Measurements from ENCODE around the gene ATXN7L3.

ATXN7L3 gene

DNA sequence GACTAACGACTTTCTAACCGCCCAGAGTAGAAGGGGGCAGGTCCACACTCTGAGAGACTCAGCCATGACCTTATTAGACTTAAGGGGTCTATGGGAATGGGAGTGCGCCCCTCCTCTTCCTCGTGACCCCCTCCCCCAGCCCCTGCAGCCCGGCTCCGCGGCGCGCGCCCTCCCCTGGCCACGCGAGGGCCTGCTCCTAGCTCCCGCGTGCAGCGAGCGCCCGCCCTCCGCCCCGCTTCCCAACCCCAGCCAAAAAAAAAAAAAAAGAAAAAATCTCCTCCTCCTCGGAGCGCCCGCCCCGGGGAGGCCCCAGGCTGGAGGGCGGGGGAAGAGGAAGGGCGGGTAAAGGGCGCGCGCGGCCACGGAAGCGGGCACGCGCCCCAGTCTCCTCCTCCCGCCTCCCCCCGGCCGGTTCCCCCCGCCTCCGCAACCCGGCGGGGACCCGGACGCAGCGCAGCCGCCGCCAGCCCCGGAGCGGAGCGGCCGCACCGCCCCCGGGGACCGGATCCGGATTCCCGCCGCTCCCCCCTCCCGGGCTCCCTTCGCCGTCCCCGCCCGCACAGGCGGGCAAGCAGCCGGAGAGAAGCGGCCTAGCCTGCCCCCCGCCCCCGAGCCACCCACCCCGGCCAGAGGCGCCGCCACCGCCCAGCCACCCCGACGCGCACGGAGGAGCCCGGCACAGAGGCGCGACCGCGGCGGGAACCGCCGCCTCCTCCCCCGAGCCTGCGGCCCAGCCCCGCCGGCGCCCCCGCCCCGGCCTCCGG lies 18.8 kb upstream of the ATXN7L3 start:
- DNase-seq, result peak; percentile 80

DNA sequence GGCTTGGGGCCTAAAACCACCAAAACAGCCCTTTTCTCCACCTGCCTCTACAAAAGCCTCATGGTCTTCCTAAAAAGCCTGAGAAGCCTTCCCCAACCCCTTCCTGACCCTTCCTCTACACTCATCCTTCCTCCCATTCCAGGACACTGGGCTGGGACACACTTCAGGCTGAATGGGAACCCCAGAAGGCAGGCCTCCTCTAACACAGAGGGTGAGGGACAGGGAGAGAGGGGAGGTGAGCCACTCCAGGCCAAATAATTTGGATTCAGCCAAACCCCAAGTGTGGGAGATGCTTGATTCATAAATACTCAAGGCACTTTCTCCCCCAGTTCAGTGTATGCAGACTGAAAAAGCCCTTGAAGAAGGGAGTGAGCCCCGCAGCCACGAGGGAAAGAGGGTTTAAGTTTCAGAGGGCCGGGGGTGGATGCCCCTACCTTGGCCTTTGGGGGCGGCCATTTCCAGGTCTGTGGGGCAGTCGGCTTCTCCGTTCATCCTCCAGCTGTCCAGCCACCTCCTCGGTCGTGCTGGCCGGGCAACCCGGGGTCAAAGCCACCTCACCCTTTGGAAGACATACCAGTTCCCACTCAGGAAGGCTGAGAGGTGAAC lies 18.2 kb upstream of the ATXN7L3 start:
- DNase-seq, result no peak

DNA sequence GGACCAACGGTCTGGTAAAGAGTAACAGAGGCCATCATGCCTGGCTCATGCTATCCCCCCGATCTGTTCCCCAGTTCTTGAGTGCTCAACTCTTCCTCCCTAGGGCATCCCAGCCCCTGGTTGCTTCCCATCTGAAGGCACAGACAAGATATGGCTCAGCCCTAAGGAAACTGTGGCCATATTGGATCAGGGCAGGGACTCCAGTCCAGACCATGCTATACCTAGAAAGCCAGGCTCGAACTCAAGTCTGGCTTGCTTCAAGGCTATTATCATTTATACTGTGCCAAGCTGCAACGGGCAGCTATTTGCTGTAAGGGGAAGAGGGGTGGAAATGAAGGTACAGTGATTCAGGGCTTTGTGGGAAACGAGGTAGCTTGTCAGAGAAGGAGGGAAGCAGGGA lies 17.0 kb upstream of the ATXN7L3 start:
- no peak for DNase-seq

DNA sequence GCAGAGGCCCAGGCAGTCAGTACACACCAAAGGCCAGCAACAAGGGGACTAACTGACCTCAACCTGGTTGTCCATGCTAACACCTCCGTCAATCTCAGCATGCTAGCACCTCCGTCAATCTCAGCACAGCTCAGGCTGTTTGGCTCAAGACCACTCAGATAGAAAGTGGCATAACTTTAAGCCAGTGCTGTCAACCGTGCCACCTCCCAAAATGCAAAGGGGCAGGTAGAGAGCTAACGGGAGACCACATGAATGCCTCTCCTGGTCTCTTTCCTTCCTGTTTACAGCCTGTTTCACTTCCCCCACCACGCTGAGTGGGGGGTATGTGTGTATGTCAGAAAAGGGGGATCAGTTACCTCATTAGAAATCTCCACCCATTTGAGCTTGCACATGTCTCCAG lies 16.5 kb upstream of the ATXN7L3 start:
- no peak for DNase-seq

- DNase-seq, result no peak
Observed at GRCh38 chr17:44214896-44215295, 15.2 kb upstream of the ATXN7L3 start.

- DNase-seq, result no peak
Observed at GRCh38 chr17:44214230-44214494, 14.5 kb upstream of the ATXN7L3 start.

DNA sequence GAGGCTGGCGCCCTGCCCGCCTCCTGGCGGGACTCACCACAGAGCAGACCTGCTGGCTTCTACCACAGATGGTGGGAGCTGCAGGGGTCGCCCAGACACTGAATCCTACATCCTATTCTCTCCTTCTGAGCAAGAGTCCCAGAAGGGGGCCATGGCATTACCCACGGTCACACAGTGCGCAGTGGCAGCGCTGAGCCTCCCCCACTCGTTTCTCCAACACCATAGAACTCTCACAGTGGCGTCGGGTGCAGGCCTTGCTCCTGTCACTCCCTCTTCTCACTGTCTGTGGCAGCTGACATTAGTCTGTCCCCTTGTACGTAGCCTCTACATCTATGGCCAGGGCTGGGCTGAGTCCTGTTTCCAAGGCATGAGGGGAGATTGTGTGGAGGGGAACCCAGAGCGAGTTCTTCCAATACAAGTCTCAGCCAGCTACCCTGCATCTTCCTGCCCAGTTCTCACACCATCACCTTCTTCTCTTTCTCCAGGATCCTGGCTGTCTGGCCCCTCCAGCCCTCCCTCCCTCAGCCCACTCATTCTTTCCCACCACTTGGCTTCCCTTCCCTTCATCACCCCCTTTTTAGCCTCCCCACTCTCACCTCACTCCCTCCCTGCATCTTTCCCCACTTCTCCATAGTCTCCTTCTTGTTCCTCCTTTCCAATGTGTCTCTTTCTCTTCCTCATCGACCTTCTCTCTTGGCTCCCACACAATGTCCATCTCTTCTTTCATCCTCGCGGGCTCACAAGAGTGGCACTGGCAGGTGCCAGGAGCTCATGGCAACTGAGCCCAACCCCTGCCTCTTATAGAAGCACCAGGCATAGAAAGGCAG lies 13.9 kb upstream of the ATXN7L3 start:
- no peak for DNase-seq

DNA sequence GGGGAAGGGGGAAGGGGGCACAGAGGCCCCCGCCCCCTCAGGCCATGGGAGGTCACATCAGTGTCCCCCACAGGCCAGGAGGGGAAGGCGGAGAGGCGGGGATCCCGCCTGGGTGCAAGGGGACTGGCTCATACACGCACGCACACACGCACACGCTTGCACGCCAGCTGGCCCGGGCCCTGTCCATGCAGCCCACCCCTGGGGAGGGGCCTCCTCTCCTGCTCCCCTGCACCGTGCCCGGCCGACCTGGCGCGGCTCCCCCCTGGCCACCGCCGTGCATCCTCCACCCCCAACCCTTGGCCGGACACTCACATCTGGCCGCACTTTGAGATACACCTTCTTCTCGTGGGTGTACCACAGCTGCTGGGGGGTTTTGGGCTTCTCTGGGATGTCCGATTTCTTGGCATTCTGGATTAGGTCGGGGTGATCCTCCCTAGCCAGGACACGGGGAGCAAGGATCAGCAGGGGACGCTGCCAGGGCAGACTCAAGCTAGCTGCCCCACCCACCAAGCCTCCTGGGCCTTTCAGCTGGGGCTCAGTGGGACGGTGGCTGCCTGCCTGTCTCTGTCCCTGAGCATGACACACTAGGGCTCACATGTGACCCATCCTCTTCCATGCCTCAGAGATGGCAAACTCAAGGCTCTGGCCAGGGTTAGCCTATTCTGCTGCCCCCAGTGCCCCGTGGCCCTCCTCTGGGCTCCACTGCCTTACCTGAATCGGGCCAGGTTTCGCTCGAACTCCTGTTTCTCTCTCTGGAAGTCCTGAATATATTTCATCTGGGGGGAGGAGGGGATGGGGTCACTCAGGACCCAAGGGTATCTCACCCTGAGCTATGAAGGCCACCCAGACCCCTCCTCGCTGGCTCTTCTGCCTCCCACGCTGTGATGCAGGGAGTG lies 13.1 kb upstream of the ATXN7L3 start:
- DNase-seq, result no peak

- DNase-seq, result no peak
Observed at GRCh38 chr17:44211281-44212265, 11.9 kb upstream of the ATXN7L3 start.

DNA sequence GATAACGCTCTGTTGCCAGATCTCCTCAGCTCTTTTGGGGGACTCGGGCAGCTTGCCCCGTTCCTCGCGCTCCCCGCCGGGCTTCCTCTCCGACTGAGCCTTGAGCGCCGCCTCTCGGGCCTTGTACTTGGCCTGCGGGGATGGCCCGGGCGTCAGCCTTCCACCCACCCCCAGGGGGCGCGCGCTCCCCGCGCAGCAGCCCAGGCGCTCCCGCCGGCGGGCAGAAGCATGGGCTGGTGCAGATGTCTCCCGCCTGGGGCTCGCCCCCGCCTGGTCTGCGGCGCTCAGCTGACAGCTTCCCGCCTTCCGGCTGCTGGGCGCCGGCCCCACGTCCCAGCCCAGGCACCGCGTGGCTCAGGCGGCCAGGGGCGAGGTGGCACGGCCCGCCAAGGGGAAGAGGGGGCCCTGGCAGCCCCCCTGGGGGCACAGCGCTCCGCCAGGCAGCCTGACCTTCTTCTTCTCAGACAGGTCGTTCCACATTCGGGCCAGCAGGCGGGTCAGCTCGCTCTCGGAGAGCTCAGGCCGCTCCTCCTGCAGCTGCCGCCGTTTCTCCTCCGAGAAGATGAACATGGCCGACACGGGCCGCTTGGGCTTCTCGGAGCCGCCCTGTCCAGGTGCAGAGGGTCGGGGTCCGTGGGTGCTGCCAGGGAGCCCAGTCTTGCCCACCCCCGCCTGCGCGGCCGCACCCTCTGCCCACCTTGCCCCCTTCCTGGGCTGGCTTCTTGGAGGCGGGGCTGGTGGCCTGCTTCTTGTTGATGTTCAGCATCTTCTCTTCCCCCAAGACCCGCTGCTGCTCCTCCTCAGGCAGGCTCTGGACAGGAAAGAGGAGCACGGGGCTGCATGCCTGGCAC lies 10.9 kb upstream of the ATXN7L3 start:
- DNase-seq, result peak; percentile 88

GRCh38 chr17:44209786-44210341 lies 10.2 kb upstream of the ATXN7L3 start:
- DNase-seq, result no peak

GRCh38 chr17:44207743-44208142 lies 8.1 kb upstream of the ATXN7L3 start:
- DNase-seq, result no peak

DNA sequence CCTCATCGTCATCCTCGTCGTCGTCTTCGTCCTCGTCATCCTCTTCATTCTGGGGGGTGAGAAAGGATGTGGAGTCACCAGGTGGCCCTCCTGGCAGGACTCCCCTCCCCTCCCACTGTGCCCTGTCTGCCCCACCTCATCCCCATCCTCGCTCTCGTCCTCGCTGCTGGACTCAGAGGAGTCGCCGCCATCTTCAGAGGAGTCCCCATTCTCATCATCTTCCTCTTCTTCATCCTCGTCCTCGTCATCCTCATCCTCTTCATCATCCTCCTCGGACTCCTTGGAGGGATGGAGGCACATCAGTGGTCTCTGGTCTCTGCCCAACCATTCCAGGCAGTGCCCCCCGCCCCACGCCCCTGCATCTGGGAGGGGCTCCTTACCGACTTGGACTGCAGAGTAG lies 7.6 kb upstream of the ATXN7L3 start:
- no peak for DNase-seq

DNA sequence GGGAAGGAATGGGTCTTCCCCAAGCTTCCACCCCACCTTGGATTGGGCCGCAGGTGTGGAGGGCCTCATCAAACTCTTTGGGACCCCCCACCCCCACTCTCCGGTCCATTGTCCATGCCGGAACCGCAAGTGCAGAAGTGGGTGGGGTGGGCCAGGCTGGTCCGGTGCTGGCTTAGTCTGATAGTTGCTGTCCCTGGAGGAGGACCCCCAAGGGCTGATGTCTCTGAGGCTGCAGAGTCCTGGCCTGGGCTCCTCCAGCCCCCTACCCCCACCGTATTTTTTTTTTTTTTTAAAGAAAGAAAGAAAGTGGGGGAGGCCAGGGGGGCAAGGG lies 7.1 kb upstream of the ATXN7L3 start:
- DNase-seq, result no peak

DNA sequence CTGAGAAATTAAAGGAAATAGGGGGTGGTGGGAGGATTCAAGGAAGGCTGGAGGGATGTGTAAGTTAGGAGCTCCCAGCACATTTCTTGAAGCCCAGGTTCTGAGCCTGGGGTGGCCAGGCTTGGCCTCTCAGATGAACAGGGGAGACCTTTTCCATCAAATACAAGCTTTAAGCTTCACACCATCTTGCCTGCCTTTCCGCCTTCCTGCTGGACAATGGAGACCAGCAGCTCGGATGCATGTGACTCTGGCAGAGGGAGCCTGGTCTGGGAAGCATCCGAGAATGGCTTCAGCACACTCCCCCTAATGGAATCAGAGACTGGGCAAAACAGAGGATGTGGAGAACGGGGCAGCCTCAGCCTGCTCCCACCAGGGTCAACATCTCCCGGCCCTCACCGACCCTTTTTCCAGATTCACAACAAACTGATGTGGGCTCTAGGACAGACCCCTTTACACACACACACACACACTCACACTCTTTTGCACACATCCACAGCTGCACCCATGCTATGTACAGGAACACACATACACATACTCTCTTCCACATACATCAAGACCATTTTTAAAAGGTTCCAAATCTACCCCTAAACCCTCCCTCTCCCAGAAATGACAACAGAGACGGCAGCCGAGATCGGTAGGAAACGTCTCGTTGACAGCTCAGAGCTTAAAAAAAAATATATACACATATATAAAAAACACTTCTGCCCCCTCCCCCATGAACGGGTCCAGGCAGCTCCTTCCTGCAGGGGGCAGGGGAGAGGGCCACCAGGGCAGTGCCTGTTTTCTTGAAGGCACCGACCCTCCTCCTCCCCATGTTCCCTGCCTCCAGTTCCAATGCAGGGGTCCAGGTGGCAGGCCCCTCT lies 6.5 kb upstream of the ATXN7L3 start:
- DNase-seq, result no peak

GRCh38 chr17:44204441-44204882 lies 4.8 kb upstream of the ATXN7L3 start:
- DNase-seq, result no peak

DNA sequence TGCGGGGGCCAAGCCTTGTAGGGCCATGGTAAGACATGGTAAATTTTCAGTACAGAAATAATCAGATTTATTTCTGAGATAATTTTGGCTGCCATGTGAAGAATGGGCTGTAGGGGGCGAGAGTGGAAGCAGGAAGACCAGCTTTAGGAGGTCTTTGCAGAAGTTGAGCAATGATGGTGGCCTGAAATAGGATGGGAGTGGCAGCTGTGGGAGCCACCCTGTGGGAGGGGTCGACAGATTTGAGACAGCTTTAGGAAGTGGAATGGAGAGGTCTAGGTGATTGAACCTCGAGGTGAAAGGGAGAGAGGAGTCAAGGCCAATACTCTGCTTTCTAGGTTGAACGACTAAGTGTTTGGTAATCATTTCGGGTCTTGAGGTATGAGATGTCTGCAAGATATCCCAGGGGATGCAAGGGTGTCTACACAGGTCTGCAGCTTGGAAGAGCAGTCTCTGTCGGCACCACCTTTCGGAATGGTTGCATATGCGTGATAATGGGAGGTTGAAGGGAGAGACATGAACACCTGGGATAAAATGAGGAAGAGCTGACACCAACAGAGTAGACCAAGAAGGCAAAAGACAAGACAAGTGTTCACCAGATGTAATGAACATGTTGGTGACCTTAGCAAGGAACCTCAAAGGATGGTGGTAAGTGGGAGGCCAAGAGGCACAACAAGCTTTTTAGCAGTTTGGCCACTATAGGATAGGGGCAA lies 4.2 kb upstream of the ATXN7L3 start:
- no peak for DNase-seq

DNA sequence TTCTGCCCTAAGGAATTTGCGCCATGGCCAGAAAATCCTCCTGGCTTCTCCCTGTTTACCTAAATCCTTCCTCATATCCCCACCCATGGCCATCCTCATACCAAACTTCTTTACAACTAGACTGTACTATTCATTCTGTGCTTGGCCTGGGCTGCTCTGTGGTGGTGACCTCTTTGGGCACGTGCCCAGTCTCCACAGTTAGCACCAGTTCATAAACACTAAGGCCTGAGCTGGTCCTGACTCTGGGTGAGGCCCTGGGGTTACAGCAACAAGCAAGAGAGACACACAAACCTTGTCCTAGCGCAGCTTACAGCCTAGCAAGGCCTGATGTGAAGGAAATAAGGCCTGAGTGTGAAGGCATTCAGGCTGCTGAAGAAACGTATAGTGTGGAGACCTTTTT lies 3.1 kb upstream of the ATXN7L3 start:
- DNase-seq, result no peak

All from T-helper 9 cell (primary cell).